OCI-LY1 (cell line): Measurements from ENCODE around the gene MED15.

ENCODE experiments used
- H2AFZ ChIP-seq: fragments of 200-600 bp; sonication (generic), shearing (Covaris generic); 2 replicates; pipeline ENCODE4 v1.6.0; 2014; ENCODE audit warnings: antibody characterized with exemption, mild to moderate bottlenecking, low read length
- H3F3A ChIP-seq: fragments of 200-600 bp; sonication (generic), shearing (Covaris generic); 2 replicates; pipeline ENCODE4 v1.6.0; 2014; ENCODE audit warnings: mild to moderate bottlenecking, antibody characterized with exemption, low read length, moderate library complexity; ENCODE audit not compliant: insufficient read depth
- H3K27ac ChIP-seq: fragments of 200-600 bp; sonication (generic); 2 replicates; pipeline ENCODE4 v1.5.1; 2014; ENCODE audit warnings: low read length, mixed run types, mild to moderate bottlenecking, low read depth; ENCODE audit not compliant: poor library complexity, severe bottlenecking
- H3K27me3 ChIP-seq: fragments of 200-600 bp; sonication (generic); 2 replicates; pipeline ENCODE4 v1.6.0; 2014; ENCODE audit warnings: antibody characterized with exemption, mild to moderate bottlenecking, low read length, moderate library complexity; ENCODE audit not compliant: insufficient read depth
- H3K36me3 ChIP-seq: fragments of 200-600 bp; sonication (generic); 2 replicates; pipeline ENCODE4 v1.6.1; 2014; ENCODE audit warnings: mild to moderate bottlenecking, antibody characterized with exemption, low read length, moderate library complexity, mixed read lengths; ENCODE audit not compliant: insufficient read depth
- H3K4me1 ChIP-seq: fragments of 200-600 bp; sonication (generic); 2 replicates; pipeline ENCODE4 v1.5.1; 2014; ENCODE audit warnings: mild to moderate bottlenecking, low read length, moderate library complexity; ENCODE audit not compliant: insufficient read depth, severe bottlenecking
- H3K4me2 ChIP-seq: fragments of 200-600 bp; sonication (generic), shearing (Covaris generic); 2 replicates; pipeline ENCODE4 v1.6.1; 2014; ENCODE audit warnings: low read length
- H3K4me3 ChIP-seq: fragments of 200-600 bp; sonication (generic); 2 replicates; pipeline ENCODE4 v1.5.1; 2014; ENCODE audit warnings: low read length, low read depth, mild to moderate bottlenecking, mixed read lengths; ENCODE audit not compliant: poor library complexity, severe bottlenecking
- H3K79me2 ChIP-seq: fragments of 200-600 bp; shearing (Covaris generic); 2 replicates; pipeline ENCODE4 v1.6.1; 2016; ENCODE audit warnings: mixed run types, low read length, mixed read lengths; ENCODE audit not compliant: insufficient read depth
- H3K9ac ChIP-seq: fragments of 200-600 bp; sonication (generic), shearing (Covaris generic); 2 replicates; pipeline ENCODE4 v1.6.1; 2014; ENCODE audit warnings: mild to moderate bottlenecking, low read length, mixed read lengths
- H3K9me2 ChIP-seq: fragments of 200-600 bp; sonication (generic), shearing (Covaris generic); 2 replicates; pipeline ENCODE4 v1.6.1; 2014; ENCODE audit warnings: low read depth, mild to moderate bottlenecking, low read length, mixed read lengths
- H3K9me3 ChIP-seq: fragments of 200-600 bp; shearing (Covaris generic); 2 replicates; pipeline ENCODE4 v1.6.1; 2014; ENCODE audit warnings: low read length, mixed read lengths
- H4K20me1 ChIP-seq: fragments of 200-600 bp; sonication (generic), shearing (Covaris generic); 2 replicates; pipeline ENCODE4 v1.6.0; 2016; ENCODE audit warnings: mild to moderate bottlenecking, low read length; ENCODE audit not compliant: insufficient read depth
- EZH2 ChIP-seq: fragments of 200-600 bp; sonication (generic), shearing (Covaris generic); IDR thresholded peaks from 2 replicates; pipeline ENCODE4 v1.8.0; 2017; ENCODE audit warnings: borderline replicate concordance, mixed run types, mild to moderate bottlenecking, antibody characterized with exemption, low read length, moderate library complexity, mixed read lengths
- TF ChIP-seq, protein P1 (sequence below): fragments of 200-600 bp; sonication (generic), shearing (Covaris generic); IDR thresholded peaks from 2 replicates; pipeline ENCODE4 v1.5.1; 2017; ENCODE audit warnings: mild to moderate bottlenecking, antibody characterized with exemption, low read length, moderate library complexity, mixed read lengths

The MED15 gene

DNA sequence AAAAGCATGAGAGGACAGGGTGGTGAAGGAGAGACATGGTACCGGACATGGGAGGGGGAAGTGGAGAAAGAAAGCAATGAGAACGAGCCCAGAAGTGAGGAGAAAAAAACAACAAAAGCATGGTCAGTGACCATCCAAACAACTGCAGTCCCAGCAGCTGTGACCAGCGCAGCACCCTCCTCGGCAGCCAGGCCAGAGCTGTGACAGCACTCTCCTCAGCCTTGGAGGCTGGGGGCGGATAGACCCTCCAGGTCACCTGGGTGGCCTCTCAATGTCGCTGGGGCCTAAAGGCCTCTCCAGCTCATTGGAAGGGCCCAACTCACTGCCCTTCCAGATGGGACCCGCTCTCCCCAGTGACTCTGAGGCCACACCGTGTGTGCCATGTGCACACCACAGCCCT, 103.3 kb downstream of the MED15 start:
- H3K36me3 ChIP-seq = no peaks in the 10 kb centered on the region
- H3F3A ChIP-seq = no peaks in the 10 kb centered on the region
- no peaks in the 10 kb centered on the region for H3K79me2 ChIP-seq
- no peaks in the 10 kb centered on the region for H3K9me3 ChIP-seq
- no peak overlapping the region for H3K9ac ChIP-seq
- TF ChIP-seq EZH2 = no peak
- TF ChIP-seq, protein P1, sequence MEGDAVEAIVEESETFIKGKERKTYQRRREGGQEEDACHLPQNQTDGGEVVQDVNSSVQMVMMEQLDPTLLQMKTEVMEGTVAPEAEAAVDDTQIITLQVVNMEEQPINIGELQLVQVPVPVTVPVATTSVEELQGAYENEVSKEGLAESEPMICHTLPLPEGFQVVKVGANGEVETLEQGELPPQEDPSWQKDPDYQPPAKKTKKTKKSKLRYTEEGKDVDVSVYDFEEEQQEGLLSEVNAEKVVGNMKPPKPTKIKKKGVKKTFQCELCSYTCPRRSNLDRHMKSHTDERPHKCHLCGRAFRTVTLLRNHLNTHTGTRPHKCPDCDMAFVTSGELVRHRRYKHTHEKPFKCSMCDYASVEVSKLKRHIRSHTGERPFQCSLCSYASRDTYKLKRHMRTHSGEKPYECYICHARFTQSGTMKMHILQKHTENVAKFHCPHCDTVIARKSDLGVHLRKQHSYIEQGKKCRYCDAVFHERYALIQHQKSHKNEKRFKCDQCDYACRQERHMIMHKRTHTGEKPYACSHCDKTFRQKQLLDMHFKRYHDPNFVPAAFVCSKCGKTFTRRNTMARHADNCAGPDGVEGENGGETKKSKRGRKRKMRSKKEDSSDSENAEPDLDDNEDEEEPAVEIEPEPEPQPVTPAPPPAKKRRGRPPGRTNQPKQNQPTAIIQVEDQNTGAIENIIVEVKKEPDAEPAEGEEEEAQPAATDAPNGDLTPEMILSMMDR = no peak
- H3K9me2 ChIP-seq = no peaks in the 10 kb centered on the region
- H3K4me3 ChIP-seq = no peak overlapping the region
- peaks cover 3% of the 10 kb centered on the region; the same call in 1 of the 2 replicates for H3K27me3 ChIP-seq
- H2AFZ ChIP-seq = no peak overlapping the region
- H4K20me1 ChIP-seq = no peaks in the 10 kb centered on the region
- H3K4me1 ChIP-seq = no peaks in the 10 kb centered on the region
- no peak overlapping the region for H3K27ac ChIP-seq
- H3K4me2 ChIP-seq = no peak overlapping the region

DNA sequence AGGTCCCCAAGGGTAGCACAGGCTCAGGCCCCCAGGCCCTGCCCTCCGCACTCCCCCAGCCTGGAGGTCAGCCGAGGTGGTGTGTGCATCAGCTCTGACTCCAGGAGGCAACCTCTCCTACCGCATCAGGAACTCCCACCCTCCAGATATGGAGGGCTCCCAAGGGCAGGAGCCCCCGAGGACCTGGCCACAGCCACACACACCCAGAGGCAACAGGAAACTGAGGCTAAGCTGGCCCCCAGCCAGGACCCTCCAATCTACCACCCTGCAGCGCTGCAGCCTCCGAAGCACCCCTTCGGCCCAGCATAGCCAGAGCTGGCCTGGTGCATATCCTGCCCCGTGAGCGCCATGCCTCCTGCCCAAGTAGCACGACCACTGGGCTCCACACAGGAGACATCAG, 104.0 kb downstream of the MED15 start:
- H3K9me2 ChIP-seq = no peaks in the 10 kb centered on the region
- H4K20me1 ChIP-seq = no peaks in the 10 kb centered on the region
- no peaks in the 10 kb centered on the region for H3K79me2 ChIP-seq
- no peak overlapping the region for H3K9ac ChIP-seq
- H2AFZ ChIP-seq = no peak overlapping the region
- H3K36me3 ChIP-seq = no peaks in the 10 kb centered on the region
- no peak overlapping the region for H3K4me3 ChIP-seq
- TF ChIP-seq, protein P1 = no peak
- TF ChIP-seq EZH2 = no peak
- no peaks in the 10 kb centered on the region for H3F3A ChIP-seq
- peaks cover 3% of the 10 kb centered on the region; the same call in 1 of the 2 replicates for H3K27me3 ChIP-seq
- no peaks in the 10 kb centered on the region for H3K9me3 ChIP-seq
- H3K4me1 ChIP-seq = no peaks in the 10 kb centered on the region
- no peak overlapping the region for H3K4me2 ChIP-seq
- no peak overlapping the region for H3K27ac ChIP-seq

DNA sequence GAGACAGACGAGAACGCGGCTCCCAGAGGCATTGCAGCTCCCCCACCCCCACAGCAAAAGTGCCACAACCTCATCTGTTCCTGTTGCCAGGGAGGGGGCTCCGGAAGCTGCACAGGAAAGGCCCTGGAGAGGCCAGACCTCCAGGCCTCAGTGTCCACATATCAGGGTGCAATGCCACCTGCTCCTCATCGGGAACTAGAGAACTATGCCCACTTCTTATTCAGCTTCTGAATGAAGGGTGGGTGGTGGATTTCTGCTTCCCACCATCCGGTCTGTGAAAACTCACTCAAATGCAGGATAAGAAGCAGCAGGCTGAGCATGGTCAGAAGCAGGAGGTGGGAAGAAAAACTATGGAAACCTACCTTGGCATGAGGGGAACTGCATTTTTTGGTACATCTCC, 105.9 kb downstream of the MED15 start:
- Histone ChIP-seq H3K9me2 (no peaks in the 10 kb centered on the region), H4K20me1 (no peaks in the 10 kb centered on the region), H3K79me2 (no peaks in the 10 kb centered on the region), H3K4me1 (no peaks in the 10 kb centered on the region), H3K4me2 (no peak overlapping the region), H3K36me3 (no peaks in the 10 kb centered on the region), H3K27me3 (peaks cover 3% of the 10 kb centered on the region; the same call in 1 of the 2 replicates), H3K4me3 (no peak overlapping the region), H3K9me3 (no peaks in the 10 kb centered on the region), H3F3A (no peaks in the 10 kb centered on the region), H3K9ac (no peak overlapping the region), H2AFZ (no peak overlapping the region), H3K27ac (no peak overlapping the region)
- no peak for TF ChIP-seq EZH2
- TF ChIP-seq, protein P1 = no peak
